ENCODE results near the gene DPEP2.
"Not testable (repeated sequence)": the region's sequence is repeated elsewhere in the genome, so short reads cannot be mapped to it uniquely, and the experiment has no call there.

DPEP2 gene

DNA sequence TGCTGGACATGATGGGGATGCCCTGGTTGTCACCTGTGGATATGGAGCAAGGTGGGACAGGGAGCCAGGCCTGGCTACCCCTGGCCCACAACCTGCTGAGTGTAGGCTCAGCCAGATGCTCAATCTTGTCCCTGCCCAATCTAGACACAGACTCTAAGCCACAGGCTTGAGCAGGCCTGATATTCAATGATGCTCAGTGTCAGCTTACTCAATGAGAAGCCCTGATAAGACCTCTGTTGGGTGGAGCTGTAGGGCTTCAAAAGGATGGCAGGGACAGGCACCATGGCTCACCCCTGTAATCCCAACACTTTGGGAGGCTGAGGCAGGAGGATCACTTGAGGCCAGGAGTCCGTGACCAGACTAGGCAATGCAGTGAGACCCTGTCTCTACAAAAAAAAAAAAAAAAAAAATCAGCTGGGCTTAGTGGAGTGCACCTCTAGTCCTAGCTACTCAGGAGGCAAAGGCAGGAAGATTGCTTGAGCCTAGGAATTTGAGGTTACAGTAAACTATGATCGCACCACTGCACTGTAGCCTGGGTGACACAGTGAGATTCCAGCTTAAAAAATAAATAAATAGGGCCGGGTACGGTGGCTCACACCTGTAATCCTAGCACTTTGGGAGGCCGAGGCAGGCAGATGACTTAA is 58.7 kb downstream of the DPEP2 start:
- no peak for DNase-seq

DNA sequence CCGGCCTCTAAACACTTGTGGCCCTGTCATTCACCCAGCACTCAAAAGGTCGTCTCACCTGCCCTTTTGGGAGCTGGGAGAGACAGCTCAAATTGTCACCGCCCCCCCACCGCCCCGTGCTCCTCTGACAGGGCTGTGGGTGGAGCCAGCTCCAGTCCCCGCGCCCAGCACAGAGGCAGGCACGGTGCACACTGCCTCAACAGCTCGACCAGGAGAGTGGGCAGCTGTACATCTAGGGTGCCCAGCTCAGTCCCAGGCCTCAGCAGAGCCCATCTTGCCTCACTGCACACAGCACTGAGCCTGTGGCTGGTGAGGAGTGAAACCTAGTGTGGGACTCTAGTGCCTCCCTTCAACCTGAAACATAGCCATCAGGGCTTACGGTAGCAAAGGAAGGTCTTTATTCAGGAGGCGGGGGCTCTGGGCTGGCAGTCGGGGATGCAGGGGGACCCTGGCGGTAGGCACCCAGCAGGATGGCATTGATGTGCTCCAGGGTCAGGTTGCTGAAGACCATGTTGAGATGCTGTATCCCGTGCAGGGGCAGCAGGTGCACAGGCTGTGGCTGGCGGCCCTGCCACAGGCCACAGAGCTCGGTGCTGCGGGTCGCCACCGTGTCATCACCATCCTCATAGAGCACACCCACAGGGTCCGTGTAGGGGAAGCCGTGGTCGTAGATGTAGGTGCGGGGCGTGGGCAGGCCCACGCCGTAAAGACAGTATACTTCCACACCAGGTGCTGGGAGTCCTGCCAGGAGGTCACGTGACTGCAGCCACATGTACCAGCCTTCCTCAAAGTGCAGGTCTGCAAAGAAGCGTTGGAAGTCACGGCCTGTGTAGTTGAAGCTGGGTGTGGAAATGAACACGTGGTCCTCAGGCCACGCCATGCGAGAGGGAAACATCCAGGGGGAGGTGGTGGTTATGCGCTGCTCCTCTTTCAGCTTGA is 59.5 kb downstream of the DPEP2 start:
- no peak for DNase-seq

GRCh38 chr16:67937713-67938112 is 61.6 kb downstream of the DPEP2 start:
- not testable (repeated sequence) for DNase-seq
